Lower leg skin (tissue), 4 donors: ENCODE results near the gene TRAPPC12. TPM values are rescaled to one million over a fixed set of nuclear protein-coding genes. Genes with fewer than 3 reads are reported as not detected.

Source experiments
- DNase-seq, 2 donors: peaks; one replicate each; pipeline ENCODE4 v3.0.0-alpha.2; 2019; ENCODE audit warnings: low spot score in 2 of 2
- H3K4me3 ChIP-seq: fragments of 200-600 bp; sonication (generic); 2 replicates; pipeline ENCODE4 v1.5.1; 2017; ENCODE audit warnings: mild to moderate bottlenecking, low read depth; ENCODE audit not compliant: poor library complexity, severe bottlenecking
- POLR2A ChIP-seq, 2 donors: fragments of 450-650 bp; IDR thresholded peaks; one replicate each; pipeline ENCODE4 v1.6.1; 2016 to 2017; ENCODE audit warnings: antibody characterized with exemption in 2 of 2, mild to moderate bottlenecking in 1 of 2, moderate library complexity in 1 of 2
- WGBS, 2 donors: methylation state at CpG; one replicate each; pipeline ENCODE4 v1.1.5; 2018; 5-methylcytosine and 5-hydroxymethylcytosine counted together
- intact Hi-C: fragments of 100-400 bp; cut with DNase I; formaldehyde crosslinking; loops from one replicate; pipeline ENCODE4 v1.15.0; 2023; ENCODE audit warnings: low total_unique reads
- total RNA-seq, 4 donors: library from RNA; depleted of rRNA; stranded (reverse); fragments of >200 nt; gene quantifications; one replicate each; pipeline ENCODE4 v1.1.0, GENCODE V29; 2016
- TF ChIP-seq, protein P1 (sequence below), 3 donors: fragments of 450-650 bp; IDR thresholded peaks; one replicate each; pipeline ENCODE4 v1.5.1; 2016; ENCODE audit warnings: antibody characterized with exemption in 3 of 3, mild to moderate bottlenecking in 3 of 3, moderate library complexity in 2 of 3

TRAPPC12 gene
- total RNA-seq, 4 donors from 2014 or later: 79.4 to 139 (median 121) TPM

GRCh38 chr2:3420769-3421397 is 41.4 kb downstream of the TRAPPC12 start:
- TF ChIP-seq POLR2A (IDR thresholded peaks at IDR 0.05): no peak
- TF ChIP-seq, protein P1, sequence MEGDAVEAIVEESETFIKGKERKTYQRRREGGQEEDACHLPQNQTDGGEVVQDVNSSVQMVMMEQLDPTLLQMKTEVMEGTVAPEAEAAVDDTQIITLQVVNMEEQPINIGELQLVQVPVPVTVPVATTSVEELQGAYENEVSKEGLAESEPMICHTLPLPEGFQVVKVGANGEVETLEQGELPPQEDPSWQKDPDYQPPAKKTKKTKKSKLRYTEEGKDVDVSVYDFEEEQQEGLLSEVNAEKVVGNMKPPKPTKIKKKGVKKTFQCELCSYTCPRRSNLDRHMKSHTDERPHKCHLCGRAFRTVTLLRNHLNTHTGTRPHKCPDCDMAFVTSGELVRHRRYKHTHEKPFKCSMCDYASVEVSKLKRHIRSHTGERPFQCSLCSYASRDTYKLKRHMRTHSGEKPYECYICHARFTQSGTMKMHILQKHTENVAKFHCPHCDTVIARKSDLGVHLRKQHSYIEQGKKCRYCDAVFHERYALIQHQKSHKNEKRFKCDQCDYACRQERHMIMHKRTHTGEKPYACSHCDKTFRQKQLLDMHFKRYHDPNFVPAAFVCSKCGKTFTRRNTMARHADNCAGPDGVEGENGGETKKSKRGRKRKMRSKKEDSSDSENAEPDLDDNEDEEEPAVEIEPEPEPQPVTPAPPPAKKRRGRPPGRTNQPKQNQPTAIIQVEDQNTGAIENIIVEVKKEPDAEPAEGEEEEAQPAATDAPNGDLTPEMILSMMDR (IDR thresholded peaks at IDR 0.05): no peak
- 87 to 90% methylated on average over 14 of the region's 14 CpGs for WGBS, 2 donors
- DNase-seq: no peak
- no peak overlapping the region for H3K4me3 ChIP-seq
- intact Hi-C loops: no loop called here

DNA sequence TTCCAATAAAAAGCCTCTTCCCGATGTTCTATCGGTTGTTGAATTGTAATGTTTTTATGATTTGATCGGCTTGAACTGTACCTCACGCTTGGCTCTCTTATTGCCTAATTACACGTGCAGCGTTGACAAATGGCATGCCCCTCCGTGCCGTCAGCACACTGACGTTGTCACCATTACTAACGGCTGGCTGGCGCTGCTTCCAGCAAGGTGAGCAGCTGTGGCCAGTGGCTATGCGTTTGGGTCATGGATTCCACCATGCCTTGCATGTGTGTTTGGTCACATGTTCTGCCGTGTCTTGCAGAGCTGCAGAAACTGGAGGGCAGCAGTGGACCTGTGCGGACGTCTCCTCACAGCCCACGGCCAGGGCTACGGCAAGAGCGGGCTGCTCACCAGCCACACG is 42.1 kb downstream of the TRAPPC12 start:
- intact Hi-C loops: no loop called here
- WGBS, 2 donors: 87 to 90% methylated on average over 19 of the region's 19 CpGs
- DNase-seq: no peak
- no peak overlapping the region for H3K4me3 ChIP-seq
- no peak for TF ChIP-seq POLR2A (IDR thresholded peaks at IDR 0.05)
- TF ChIP-seq, protein P1 (IDR thresholded peaks at IDR 0.05): no peak

GRCh38 chr2:3422161-3422779 is 42.8 kb downstream of the TRAPPC12 start:
- TF ChIP-seq POLR2A (IDR thresholded peaks at IDR 0.05): no peak
- TF ChIP-seq, protein P1 (IDR thresholded peaks at IDR 0.05): no peak
- no peak overlapping the region for H3K4me3 ChIP-seq
- no peak for DNase-seq
- intact Hi-C loops: no loop called here
- 85 to 91% methylated on average over 16 of the region's 16 CpGs for WGBS, 2 donors

DNA sequence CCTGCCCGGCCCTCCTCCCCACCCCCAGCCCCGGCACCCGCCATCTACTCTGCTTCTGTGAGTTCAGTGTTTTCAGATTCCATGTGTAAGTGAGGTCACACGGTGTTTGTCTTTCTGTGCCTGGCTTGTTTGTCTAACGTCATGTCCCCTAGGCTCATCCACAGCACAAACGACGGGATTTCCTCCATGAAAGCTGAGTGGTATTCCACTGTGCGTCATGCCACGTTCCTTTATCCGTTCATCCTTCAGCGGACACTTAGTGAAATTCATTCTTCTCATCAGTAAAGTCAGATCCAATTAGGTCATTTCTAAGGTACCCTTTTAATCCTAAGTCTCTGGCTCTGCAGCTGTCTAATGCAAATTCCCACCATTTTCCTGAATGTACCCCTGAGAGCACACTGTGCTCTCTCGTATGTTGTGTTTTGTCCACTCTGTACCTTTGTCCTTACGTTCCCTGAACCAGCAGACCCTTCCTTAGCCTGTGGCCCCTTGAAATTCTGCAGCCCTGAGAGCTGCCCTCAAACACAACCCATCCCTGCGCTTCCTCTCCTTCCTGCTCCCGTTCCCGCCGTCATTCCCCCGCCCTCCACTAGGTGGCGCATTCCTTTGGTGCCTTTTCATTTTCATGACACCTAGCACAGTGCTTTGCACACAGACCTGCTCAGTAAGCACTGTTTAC is 44.1 kb downstream of the TRAPPC12 start:
- intact Hi-C loops: no loop called here
- H3K4me3 ChIP-seq: no peak overlapping the region
- TF ChIP-seq POLR2A (IDR thresholded peaks at IDR 0.05): no peak
- TF ChIP-seq, protein P1 (IDR thresholded peaks at IDR 0.05): peak in 1 of 3 donors; percentile 90
- peak; percentile 52 to 94 for DNase-seq
- WGBS, 2 donors: 70 to 72% methylated on average over 19 of the region's 19 CpGs

DNA sequence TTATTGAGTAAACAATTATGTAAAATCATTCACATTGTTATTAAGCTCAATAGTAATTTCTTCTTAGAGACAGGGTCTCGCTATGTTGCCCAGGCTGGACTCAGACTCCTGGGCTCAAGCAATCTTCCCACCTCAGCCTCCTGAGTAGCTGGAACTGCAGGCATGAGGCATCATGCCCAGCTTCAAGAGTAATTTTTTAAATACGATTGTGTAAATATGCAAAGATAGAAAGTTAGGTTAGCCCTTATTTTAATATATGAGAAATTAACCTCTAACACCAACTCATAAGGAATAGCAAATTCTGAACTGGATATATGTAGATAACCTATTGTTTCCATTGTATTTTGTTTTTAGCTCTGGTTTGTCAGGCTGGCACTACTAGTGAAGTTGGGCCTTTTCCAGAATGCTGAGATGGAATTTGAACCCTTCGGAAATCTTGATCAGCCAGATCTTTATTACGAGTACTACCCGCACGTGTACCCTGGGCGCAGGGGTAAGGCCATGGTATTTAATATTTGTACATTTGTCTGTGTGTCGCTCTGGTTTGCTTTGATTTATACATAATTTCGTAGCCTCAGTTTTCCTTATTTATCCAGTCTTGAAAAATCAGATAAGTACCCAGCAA is 44.8 kb downstream of the TRAPPC12 start:
- no peak for DNase-seq
- TF ChIP-seq, protein P1 (IDR thresholded peaks at IDR 0.05): no peak
- TF ChIP-seq POLR2A (IDR thresholded peaks at IDR 0.05): no peak
- H3K4me3 ChIP-seq: no peak overlapping the region
- intact Hi-C loops: no loop called here
- WGBS, 2 donors: 95 to 97% methylated on average over 9 of the region's 9 CpGs
